Activated T-cell treated with anti-CD3 and anti-CD28 coated beads, Interleukin-2, amount 50 U/mL, for 72 hours (primary cell): Measurements from ENCODE around the gene SNX19. TPM values are rescaled to one million over a fixed set of nuclear protein-coding genes. Genes with fewer than 3 reads are reported as not detected.

ENCODE experiments used
- ATAC-seq, 2 donors: fragments of 150-1000 bp; cut with Tn5 transposase; replicated peaks in 1 of 2; 2 replicates each; pipeline ENCODE4 v1.10.0; 2021; ENCODE audit warnings: moderate library complexity in 2 of 2, mild to moderate bottlenecking in 1 of 2
- DNase-seq, 2 donors: peaks; one replicate each; pipeline ENCODE4 v3.0.0; 2021 to 2022; ENCODE audit warnings: mixed read lengths in 1 of 2
- H3K27ac Mint-ChIP-seq: one replicate; pipeline ENCODE4 v1.8.0; 2022; ENCODE audit warnings: mild to moderate bottlenecking, moderate library complexity, mixed read lengths
- H3K27me3 Mint-ChIP-seq: one replicate; pipeline ENCODE4 v1.8.0; 2022; ENCODE audit warnings: low read depth, mixed read lengths
- H3K36me3 Mint-ChIP-seq, 2 donors: one replicate each; pipeline ENCODE4 v1.8.0; 2022; ENCODE audit warnings: mixed read lengths in 2 of 2, mild to moderate bottlenecking in 1 of 2; ENCODE audit not compliant: insufficient read depth in 2 of 2
- H3K4me1 Mint-ChIP-seq: one replicate; pipeline ENCODE4 v1.8.0; 2022; ENCODE audit warnings: low read depth, mixed read lengths
- H3K4me3 Mint-ChIP-seq, 2 donors: one replicate each; pipeline ENCODE4 v1.8.0; 2022; ENCODE audit warnings: mild to moderate bottlenecking in 2 of 2, mixed read lengths in 2 of 2, moderate library complexity in 2 of 2
- H3K9me3 Mint-ChIP-seq, 2 donors: one replicate each; pipeline ENCODE4 v1.8.0; 2022; ENCODE audit warnings: mixed read lengths in 2 of 2
- total RNA-seq, 2 donors: library from RNA; stranded (reverse); gene quantifications; one replicate each; pipeline ENCODE4 v1.2.3, GENCODE V29; 2022

SNX19 gene
- total RNA-seq, 2 donors from 2014 or later = 29.5 to 37.1 TPM

DNA sequence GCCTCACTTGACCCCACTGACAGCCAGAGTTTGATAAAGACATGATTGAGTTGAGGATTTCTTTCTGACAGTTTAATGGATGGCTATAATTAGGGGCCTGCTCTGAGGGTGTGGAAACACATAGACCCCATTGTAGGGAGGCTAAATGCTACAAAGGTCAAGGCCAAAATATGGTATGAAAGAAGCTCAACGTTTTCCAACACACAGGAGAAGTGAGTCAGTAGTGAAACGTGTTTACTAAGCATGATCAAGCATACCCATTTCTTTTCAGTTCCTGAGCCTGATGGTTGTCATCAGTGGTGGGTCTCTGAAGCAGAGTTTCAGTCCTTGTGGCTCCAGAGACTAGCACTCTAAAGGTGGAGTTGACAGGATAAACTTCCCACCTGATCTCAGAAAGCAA lies 69.7 kb downstream of the SNX19 start:
- Mint-ChIP-seq H3K4me3 (no peak overlapping the region), H3K9me3 (no peaks in the 10 kb centered on the region), H3K27ac (no peak overlapping the region), H3K27me3 (peaks cover 3% of the 10 kb centered on the region), H3K4me1 (no peaks in the 10 kb centered on the region), H3K36me3 (no peaks in the 10 kb centered on the region)
- DNase-seq (no peak), ATAC-seq (no peak)

DNA sequence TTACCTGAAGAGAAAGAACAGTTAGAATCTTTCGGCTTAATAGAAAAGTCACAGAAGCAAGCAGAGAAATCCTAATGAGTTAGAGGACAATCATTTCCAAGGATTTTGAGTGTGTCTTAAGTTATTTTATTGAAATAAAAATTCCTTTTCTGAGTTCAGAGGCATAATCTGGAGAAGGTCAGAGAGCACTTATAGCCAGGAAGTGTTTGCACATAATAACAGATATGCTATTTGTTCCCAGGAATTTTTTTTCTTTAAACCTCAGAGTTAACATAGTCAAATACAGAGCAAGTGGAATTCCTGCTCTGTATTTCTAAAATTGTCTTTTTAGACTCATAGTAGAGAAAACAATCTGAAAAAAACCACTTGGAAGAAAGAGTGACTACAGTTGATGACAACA lies 74.3 kb downstream of the SNX19 start:
- H3K36me3 Mint-ChIP-seq = peaks cover 3 to 7% of the 10 kb centered on the region in 2 donors
- no peaks in the 10 kb centered on the region for H3K4me1 Mint-ChIP-seq

DNA sequence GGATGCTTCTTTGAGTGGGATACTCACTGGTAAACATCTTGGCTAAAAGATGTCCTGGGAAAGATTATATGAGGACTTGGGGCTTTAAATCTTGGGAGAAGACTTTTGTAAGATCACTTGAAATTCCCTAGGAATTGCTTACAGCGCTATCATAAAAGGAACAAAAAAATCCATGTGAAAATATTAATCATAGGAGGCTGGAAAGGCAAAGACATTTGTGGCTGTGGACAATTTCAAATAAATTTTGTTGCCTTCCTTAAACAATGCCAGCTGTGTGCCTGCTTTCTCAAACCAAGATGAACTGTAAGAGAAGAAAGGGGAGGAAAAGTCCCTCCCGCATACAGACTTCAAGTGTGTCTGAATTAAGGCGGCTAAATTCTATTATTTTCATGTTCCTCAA lies 75.6 kb downstream of the SNX19 start:
- Mint-ChIP-seq H3K4me3 (no peak overlapping the region), H3K27ac (no peak overlapping the region), H3K9me3 (peaks cover 7 to 10% of the 10 kb centered on the region in 2 donors), H3K4me1 (no peaks in the 10 kb centered on the region), H3K27me3 (peaks cover 24% of the 10 kb centered on the region), H3K36me3 (peaks cover 4 to 7% of the 10 kb centered on the region in 2 donors)
- DNase-seq (no peak), ATAC-seq (no peak)

More for the DNA sequence above, 74.3 kb downstream of the SNX19 start:
- H3K9me3 Mint-ChIP-seq = peaks cover 6 to 8% of the 10 kb centered on the region in 2 donors
- ATAC-seq (no peak), DNase-seq (no peak)
- H3K27ac Mint-ChIP-seq = no peak overlapping the region
- H3K4me3 Mint-ChIP-seq = no peak overlapping the region
- peaks cover 22% of the 10 kb centered on the region for H3K27me3 Mint-ChIP-seq

DNA sequence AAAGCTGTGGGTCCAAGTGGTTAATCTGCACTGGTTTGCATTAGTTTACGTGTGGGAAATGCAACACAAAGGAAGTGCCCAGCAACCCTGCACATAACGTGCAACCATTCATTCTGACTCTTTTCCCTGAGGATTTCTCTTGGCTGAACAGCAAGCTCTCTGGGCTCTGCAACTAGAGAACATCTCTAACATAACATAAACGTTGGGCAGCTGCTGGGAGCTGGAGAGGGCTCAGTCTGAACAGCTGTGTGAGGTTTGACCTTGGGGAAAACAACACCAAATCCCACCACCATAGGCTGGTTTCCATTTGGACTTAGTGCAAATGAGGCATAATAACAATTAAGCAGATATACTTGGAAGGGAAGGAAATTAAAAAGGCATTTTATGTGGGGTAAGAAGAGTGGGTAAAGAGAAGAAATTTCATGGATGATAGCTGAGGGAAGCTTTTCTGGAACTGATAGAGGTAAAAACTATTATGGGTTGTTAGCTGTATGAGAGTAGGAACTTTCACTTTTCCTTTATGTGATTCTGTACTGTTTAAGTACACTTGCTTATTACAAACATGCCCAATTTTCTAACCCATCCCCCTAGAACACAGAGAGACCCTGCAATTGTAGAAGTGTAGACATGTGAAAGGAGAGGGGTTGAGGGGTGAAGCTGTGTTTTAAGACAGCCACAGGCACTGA lies 76.2 kb downstream of the SNX19 start:
- Mint-ChIP-seq H3K4me1 (no peaks in the 10 kb centered on the region), H3K27me3 (peaks cover 24% of the 10 kb centered on the region), H3K9me3 (peaks cover 7 to 10% of the 10 kb centered on the region in 2 donors), H3K4me3 (no peak overlapping the region), H3K36me3 (peaks cover 4 to 7% of the 10 kb centered on the region in 2 donors), H3K27ac (no peak overlapping the region)
- DNase-seq = no peak
- no peak for ATAC-seq

DNA sequence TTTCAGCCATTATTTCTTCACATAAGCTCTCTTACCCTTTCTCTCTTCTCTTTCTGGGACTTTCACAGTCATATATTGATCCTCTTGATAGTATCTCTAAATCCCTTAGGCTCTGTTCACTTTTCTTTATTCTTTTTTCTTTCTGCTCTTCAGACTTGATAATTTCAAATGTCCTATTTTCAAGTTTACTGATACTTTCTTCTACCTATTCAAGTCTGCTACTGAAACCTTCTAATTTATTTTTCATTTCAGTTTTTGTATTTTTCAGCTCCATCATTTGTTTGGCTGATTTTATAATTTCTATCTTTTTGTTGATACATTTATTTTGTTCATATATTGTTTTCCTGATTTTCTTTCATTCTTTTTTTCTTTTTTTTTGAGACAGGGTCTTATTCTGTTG lies 79.1 kb downstream of the SNX19 start:
- ATAC-seq (no peak), DNase-seq (no peak)
- Mint-ChIP-seq H3K27ac (no peak overlapping the region), H3K9me3 (peaks cover 7 to 10% of the 10 kb centered on the region in 2 donors), H3K27me3 (peaks cover 35% of the 10 kb centered on the region), H3K36me3 (peaks cover 4 to 7% of the 10 kb centered on the region in 2 donors), H3K4me3 (no peak overlapping the region), H3K4me1 (no peaks in the 10 kb centered on the region)

DNA sequence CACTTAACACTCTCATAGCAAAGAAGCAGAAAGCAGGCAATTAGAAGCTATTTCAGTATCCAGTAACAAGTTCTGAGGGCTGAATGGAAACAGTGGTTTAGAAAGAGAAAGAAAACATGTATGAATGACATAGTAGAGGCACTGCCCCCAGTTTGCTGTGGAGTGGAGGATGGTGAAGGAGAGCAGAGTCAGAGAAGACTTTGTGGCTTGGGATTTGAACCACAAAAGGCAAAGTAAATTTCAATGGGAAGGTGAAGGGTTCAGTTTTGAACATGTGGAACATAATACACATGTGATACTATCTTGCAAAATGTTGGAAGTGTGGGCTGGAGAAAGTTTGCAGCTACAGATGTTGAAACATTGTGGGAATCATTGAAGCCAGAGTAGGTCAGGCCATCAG lies 81.4 kb downstream of the SNX19 start:
- peaks cover 7 to 10% of the 10 kb centered on the region in 2 donors for H3K9me3 Mint-ChIP-seq
- H3K27ac Mint-ChIP-seq = no peak overlapping the region
- peaks cover 19% of the 10 kb centered on the region for H3K27me3 Mint-ChIP-seq
- DNase-seq (no peak), ATAC-seq (no peak)
- peaks cover 4 to 7% of the 10 kb centered on the region in 2 donors for H3K36me3 Mint-ChIP-seq
- H3K4me3 Mint-ChIP-seq = no peak overlapping the region
- H3K4me1 Mint-ChIP-seq = no peaks in the 10 kb centered on the region

DNA sequence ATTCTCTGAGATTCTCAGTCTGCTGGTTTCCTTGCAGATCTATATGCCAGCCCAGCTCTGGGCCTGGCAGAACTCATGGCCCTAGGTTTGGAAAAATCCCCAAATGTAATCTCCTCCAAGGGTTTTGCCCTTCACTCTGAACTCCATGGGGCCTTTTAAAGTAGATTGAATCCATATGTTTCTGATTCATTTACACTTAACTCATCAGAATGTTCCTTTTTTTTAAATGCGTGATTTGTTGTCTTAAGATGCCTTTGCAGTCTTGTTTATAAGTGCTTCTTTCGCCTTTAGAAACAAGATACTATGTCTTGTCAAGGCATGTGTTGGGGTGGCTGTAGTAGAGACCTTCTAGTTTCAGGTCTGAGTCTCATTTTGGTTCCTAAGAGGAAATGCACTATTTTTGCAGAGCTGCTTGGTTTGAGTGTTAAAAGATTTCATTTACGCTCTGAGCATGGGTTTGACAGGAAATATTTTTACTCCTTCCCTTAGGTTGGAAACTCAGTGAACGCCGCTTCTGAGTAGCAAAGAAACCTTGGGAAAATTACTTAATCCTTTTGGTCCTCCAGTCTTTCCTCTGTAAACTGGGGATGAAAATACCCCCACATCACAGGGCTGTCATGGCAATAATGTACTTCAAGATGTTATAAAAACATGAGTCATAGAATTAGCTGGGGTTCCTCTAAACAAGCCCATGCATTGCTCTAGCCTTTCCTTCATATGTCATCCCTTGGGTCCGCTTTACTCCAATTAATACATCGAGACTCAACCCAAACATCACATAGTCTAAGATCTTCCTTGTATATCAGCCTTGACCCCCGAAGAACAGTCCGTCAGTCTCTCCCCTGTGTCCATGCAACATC lies 83.5 kb downstream of the SNX19 start:
- Mint-ChIP-seq H3K36me3 (peaks cover 2 to 4% of the 10 kb centered on the region in 2 donors), H3K4me3 (no peak overlapping the region), H3K9me3 (peaks cover 3 to 4% of the 10 kb centered on the region in 2 donors), H3K4me1 (no peaks in the 10 kb centered on the region), H3K27me3 (peaks cover 18% of the 10 kb centered on the region), H3K27ac (no peak overlapping the region)
- no peak for ATAC-seq
- no peak for DNase-seq

DNA sequence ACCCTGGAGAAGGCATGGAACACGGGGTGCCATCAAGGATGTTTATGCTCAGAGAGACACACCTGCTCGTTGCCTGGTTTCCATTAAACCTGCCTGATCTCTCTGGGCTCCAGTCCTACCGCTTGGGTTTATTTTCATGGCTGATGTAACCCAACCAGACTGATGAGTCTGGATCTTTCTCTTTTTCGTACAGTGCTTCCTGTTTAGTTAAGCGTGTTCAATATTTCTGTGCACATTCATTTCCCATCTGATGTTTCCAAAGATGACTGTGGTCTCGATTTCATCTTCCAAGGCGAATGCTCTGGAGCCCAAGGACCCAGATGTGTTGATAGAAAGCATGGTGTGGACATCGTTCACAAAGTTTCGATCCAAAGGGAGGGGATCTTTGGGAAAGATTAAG lies 84.3 kb downstream of the SNX19 start:
- no peaks in the 10 kb centered on the region for H3K4me1 Mint-ChIP-seq
- no peak for DNase-seq
- peaks cover 13% of the 10 kb centered on the region for H3K27me3 Mint-ChIP-seq
- peaks cover 0 to 1% of the 10 kb centered on the region in 2 donors for H3K36me3 Mint-ChIP-seq
- peaks cover 1 to 2% of the 10 kb centered on the region in 2 donors for H3K9me3 Mint-ChIP-seq
- no peak for ATAC-seq
- no peak overlapping the region for H3K4me3 Mint-ChIP-seq
- H3K27ac Mint-ChIP-seq = no peak overlapping the region

DNA sequence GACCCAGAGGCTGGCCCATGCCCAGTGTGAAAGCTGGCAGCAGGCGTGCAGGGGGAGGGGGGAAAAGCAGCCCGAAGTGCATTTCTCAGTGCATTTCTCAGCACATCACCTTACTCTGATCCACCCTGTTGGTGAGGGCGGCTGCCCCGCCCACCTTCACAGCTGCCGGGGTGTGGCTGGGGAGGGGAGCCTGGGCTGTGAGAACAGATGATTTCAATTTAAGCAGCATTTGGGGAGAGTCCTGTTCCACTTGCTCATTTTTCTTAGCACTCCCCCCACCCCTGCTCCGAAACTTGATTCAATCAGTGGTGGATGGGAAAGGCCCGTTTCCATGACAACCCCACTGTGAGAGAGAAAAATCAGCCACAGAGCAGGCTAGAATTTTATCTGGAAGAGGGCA lies 84.8 kb downstream of the SNX19 start:
- DNase-seq = peak in 1 of 2 donors; percentile 10

DNA sequence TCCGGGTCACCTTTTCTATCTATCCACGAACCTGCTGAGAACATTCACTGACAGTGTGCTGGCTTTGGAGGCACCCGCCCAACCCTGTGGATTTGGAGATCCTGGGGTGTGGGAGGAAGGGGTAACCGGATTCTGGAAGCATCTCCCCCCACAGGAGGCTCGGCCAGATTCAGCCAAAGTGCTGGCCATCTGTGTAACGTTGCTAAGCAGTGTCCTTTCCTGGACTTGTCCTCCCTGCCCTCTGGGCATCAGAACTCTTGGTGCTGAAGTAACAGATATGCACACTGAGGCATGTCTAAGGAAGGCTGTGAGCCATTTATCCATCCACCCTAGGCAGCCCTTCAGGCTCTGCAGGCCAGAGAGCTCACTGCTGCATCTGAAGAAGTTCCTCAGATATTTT lies 85.7 kb downstream of the SNX19 start:
- ATAC-seq (no peak), DNase-seq (no peak)
- H3K4me1 Mint-ChIP-seq = no peaks in the 10 kb centered on the region
- no peaks in the 10 kb centered on the region for H3K36me3 Mint-ChIP-seq
- H3K27ac Mint-ChIP-seq = no peak overlapping the region
- H3K4me3 Mint-ChIP-seq = no peak overlapping the region
- H3K27me3 Mint-ChIP-seq = peaks cover 11% of the 10 kb centered on the region
- no peaks in the 10 kb centered on the region for H3K9me3 Mint-ChIP-seq

More for the DNA sequence above, 84.8 kb downstream of the SNX19 start:
- Mint-ChIP-seq H3K27me3 (peaks cover 11% of the 10 kb centered on the region), H3K4me1 (no peaks in the 10 kb centered on the region), H3K27ac (no peak overlapping the region), H3K4me3 (no peak overlapping the region), H3K9me3 (no peaks in the 10 kb centered on the region), H3K36me3 (no peaks in the 10 kb centered on the region)
- ATAC-seq = peak in 1 of 2 donors; percentile 58

DNA sequence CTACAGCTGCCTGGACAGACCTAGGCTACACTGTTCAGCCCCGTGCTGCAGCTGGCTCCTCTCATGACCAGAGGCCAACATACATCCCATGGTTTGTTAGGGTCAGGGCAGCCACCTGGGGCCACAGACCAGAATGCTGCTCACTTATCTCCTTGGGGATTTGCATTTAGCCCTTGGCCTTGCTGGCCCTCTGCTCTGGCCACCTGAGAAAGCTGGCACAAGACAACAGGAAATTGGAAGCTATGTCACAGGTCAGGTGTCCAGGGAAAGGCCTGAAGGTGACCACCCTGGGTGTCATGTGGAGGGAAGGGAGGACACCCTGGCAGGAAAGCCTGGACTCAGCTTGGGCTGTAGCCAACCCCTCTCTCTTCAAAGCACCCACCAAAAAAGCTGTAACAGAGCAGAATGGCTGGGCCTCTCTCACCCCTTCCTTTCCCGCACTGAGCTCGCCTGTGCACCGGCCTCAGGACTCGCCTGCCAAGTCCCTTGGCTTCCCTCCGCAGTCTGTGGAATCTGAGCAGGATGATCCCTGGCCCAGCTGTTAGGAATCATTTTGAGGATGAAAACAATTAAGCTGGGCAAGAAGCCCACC lies 86.3 kb downstream of the SNX19 start:
- ATAC-seq (no peak), DNase-seq (no peak)
- peaks cover 11% of the 10 kb centered on the region for H3K27me3 Mint-ChIP-seq
- no peak overlapping the region for H3K27ac Mint-ChIP-seq
- no peaks in the 10 kb centered on the region for H3K9me3 Mint-ChIP-seq
- H3K4me3 Mint-ChIP-seq = no peak overlapping the region
- no peaks in the 10 kb centered on the region for H3K4me1 Mint-ChIP-seq
- no peaks in the 10 kb centered on the region for H3K36me3 Mint-ChIP-seq

DNA sequence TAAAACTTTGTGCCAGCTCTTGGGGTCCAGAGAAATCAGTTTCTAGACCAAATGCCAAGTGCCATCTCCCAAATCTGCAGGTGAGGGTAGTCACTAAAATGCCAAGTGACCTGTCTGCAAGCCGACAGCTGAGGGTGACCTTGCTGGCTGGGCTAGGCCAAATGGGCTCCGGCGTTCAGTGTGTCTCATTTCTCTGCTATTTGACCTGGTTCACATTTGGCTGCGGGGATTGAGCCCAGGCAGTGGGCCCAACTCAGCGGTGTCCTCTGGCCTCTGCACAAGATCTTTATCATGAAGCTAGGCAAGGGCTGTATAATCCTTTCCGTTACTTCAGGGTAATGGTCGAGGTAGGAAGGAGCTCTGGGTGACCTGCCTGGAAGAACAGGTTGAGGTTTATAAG lies 87.5 kb downstream of the SNX19 start:
- Mint-ChIP-seq H3K9me3 (no peaks in the 10 kb centered on the region), H3K4me3 (no peak overlapping the region), H3K27me3 (peaks cover 6% of the 10 kb centered on the region), H3K4me1 (no peaks in the 10 kb centered on the region), H3K27ac (no peak overlapping the region), H3K36me3 (no peaks in the 10 kb centered on the region)
- DNase-seq = no peak
- no peak for ATAC-seq
